Mucosa of rectum (tissue), 2 donors: ENCODE results near the gene RAP1A.
A peak's percentile ranks its signal among the peaks of the same experiment; 100 is the strongest.
"Not testable (repeated sequence)": the region's sequence is repeated elsewhere in the genome, so short reads cannot be mapped to it uniquely, and the experiment has no call there.

ENCODE experiments used
- H3K27ac ChIP-seq, 2 donors: one replicate each; pipeline ENCODE4 v1.7.0; 2013; ENCODE audit warnings: inconsistent platforms in 2 of 2, low read depth in 2 of 2, low read length in 2 of 2
- H3K27me3 ChIP-seq, 2 donors: one replicate each; pipeline ENCODE4 v1.7.0; 2013; ENCODE audit warnings: low read length in 2 of 2; ENCODE audit not compliant: control insufficient read depth in 2 of 2, insufficient read depth in 2 of 2
- H3K36me3 ChIP-seq, 2 donors: one replicate each; pipeline ENCODE4 v1.7.0; 2013; ENCODE audit warnings: low read length in 2 of 2; ENCODE audit not compliant: control insufficient read depth in 2 of 2, insufficient read depth in 2 of 2
- H3K4me1 ChIP-seq, 2 donors: one replicate each; pipeline ENCODE4 v1.7.0; 2013; ENCODE audit warnings: low read length in 2 of 2, mild to moderate bottlenecking in 1 of 2; ENCODE audit not compliant: control insufficient read depth in 2 of 2, insufficient read depth in 2 of 2
- H3K4me3 ChIP-seq, 2 donors: one replicate each; pipeline ENCODE4 v1.7.0; 2013; ENCODE audit warnings: low read length in 2 of 2
- H3K9ac ChIP-seq, 2 donors: one replicate each; pipeline ENCODE4 v1.7.0; 2013; ENCODE audit warnings: low read length in 2 of 2, low read depth in 1 of 2, mild to moderate bottlenecking in 1 of 2
- H3K9me3 ChIP-seq, 2 donors: one replicate each; pipeline ENCODE4 v1.7.0; 2013; ENCODE audit warnings: low read length in 2 of 2; ENCODE audit not compliant: control insufficient read depth in 2 of 2
- donor health status: healthy.
- donor health status: Normal muscosa, but diverticular disease.

The RAP1A gene

DNA sequence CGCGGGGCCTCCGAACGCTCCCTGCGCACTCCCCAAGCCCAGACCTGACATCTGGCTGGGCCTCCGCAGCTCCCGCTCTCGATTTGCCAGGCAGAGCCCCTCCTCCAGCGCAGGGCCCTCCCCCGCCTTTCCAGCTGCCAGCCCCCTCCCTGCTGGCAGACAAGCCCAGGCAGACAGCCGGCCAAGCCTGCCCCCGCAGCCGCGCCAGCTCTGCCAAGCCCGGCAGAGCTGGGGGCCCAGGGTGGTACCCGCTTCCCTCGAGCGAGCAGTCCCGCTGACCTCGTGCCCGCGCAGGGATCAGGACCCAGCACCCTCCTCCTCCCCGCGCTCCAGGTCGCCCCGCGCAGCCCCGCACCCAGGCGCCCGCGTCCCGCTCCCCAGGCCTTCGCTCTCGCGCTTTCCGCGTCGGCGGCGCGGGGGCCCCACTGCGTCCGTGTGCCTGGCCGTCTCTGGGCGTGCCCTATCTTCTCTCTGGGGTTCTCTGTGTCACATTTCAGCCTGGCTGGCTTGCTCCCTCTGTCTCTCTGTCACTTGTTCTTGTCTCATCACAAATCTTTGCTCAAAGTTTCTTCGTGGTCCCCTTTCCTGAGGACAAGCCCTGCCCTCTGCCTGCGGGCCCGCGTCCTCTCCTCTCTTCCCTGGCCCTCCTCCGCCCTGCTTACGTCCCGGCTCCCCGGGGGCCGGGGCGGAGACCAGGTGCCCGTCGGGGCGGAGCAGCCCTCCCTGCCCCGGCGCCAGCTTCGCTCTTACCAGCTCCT, 119.0 kb downstream of the RAP1A start:
- H3K27ac ChIP-seq = peak overlapping the region; percentile 70 to 86
- no peaks in the 10 kb centered on the region for H3K36me3 ChIP-seq
- peak overlapping the region; percentile 68 to 78 for H3K4me3 ChIP-seq
- H3K4me1 ChIP-seq = peaks cover 16 to 22% of the 10 kb centered on the region in 2 donors
- H3K9me3 ChIP-seq = no peaks in the 10 kb centered on the region
- H3K9ac ChIP-seq = peak overlapping the region; percentile 74 to 78
- peaks cover 8 to 12% of the 10 kb centered on the region in 2 donors for H3K27me3 ChIP-seq

DNA sequence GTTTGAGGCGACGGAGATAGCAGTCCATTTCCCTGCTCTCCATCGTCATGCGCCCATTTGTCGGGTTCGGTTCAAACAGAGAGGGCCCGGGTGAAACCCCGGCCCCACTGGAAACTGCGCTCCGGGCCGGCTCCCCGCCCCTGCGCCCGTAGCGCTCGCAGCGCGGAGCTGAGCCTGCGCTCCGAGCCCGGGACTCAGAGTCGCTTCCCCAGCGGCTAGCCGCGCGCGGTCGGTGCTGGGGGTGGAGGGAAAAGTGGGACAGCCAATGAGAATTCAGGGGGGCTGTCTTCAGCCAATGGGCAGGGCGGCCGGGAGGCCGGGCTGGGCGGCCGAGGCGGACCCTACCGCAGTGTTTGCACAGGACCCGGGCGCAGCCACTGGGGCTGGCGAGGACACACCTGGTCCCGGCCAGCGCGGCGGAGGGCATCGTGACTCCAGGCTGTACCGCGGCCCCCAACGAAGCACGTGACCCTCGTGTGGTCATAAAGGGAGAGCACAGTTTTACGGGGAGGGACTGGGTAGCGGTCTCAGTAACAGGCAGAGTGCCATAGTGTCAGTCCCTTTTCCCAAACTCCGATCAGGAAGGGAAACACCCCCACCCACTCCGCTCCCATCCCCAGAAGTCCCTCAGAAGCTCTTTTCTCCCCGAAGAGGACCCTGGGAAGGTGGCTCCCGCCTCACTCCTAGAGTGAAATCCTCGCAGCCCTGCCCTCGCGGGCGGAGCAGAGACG, 119.8 kb downstream of the RAP1A start, which contains the start of gene INKA2:
INKA2 (minus strand) TSS at position 202 of the 731 bp plus-strand sequence; CDS start at position 49, 153 bp downstream.
- H3K9ac ChIP-seq = peak within 1 kb of the TSS; percentile 74 to 78
- H3K4me3 ChIP-seq = peak within 1 kb of the TSS; percentile 68 to 78
- H3K36me3 ChIP-seq = no peaks in the 10 kb centered on the region
- H3K27ac ChIP-seq = peak within 1 kb of the TSS; percentile 70 to 86
- peaks cover 8 to 12% of the 10 kb centered on the region in 2 donors for H3K27me3 ChIP-seq
- no peaks in the 10 kb centered on the region for H3K9me3 ChIP-seq
- peaks cover 10 to 18% of the 10 kb centered on the region in 2 donors for H3K4me1 ChIP-seq

DNA sequence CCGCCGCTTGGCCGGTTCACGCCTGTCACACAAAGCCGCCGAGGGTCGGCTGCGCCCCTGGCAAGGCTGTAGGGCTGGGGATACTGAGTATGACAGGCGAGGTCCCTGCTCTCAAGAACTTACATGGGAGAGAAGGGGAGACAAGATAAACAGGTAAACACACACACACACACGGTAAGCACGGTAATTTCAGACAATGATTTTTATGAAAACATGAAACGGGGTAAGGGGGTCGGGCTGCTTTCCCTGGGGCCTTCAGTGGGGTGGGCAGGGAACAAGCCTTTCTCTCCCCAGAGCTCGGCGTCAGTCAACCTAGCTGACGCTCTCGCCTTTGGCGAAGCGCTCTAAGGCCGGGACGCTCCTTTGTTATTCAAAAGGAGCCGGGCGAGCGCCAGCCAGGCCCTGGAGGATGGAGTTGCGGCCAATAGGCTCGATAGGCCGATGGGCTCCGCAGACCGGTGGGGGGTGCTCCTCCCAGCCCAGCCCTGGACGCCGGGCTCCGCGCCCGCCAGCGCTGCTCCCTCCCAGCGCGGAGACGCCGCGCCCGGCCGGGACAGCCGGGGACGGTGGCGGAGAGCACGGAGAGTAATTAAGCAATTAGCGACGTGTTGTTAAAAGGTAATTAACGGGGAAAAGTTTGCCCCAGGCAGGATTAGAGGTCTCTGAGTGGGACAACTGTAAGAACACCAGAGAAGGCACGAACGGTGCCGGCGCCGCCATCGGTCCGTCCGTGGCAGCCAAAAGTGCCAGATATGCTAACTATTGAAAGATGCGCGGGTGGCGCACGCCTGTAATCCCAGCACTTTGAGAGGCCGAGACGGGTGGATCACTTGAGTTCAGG, 120.6 kb downstream of the RAP1A start:
- Histone ChIP-seq H3K4me1 (peaks cover 10 to 18% of the 10 kb centered on the region in 2 donors), H3K4me3 (peak overlapping the region; percentile 68 to 78), H3K36me3 (no peaks in the 10 kb centered on the region), H3K27ac (peak overlapping the region; percentile 70 to 86), H3K9me3 (no peaks in the 10 kb centered on the region), H3K27me3 (peaks cover 8 to 12% of the 10 kb centered on the region in 2 donors), H3K9ac (peak overlapping the region; percentile 48 to 74)

DNA sequence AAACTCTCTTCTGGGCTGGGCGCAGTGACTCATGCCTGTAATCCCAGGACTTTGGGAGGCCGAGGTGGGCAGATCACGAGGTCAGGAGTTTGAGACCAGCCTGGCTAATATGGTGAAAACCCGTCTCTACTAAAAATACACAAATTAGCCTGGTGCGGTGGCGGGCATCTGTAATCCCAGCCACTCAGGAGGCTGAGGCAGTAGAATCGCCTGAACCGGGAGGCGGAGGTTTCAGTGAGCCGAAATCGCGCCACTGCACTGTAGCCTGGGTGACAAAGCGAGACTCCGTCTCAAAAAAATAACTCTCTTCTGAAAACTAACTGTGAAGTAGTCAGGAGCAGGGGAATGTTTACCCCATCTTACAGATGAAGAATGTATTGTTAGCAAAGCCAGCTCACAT, 122.7 kb downstream of the RAP1A start:
- not testable (repeated sequence) for H3K27ac ChIP-seq, H3K9me3 ChIP-seq, H3K9ac ChIP-seq, H3K4me3 ChIP-seq, H3K36me3 ChIP-seq
- peaks cover 8 to 12% of the 10 kb centered on the region in 2 donors for H3K27me3 ChIP-seq
- peaks cover 10 to 14% of the 10 kb centered on the region in 2 donors for H3K4me1 ChIP-seq

DNA sequence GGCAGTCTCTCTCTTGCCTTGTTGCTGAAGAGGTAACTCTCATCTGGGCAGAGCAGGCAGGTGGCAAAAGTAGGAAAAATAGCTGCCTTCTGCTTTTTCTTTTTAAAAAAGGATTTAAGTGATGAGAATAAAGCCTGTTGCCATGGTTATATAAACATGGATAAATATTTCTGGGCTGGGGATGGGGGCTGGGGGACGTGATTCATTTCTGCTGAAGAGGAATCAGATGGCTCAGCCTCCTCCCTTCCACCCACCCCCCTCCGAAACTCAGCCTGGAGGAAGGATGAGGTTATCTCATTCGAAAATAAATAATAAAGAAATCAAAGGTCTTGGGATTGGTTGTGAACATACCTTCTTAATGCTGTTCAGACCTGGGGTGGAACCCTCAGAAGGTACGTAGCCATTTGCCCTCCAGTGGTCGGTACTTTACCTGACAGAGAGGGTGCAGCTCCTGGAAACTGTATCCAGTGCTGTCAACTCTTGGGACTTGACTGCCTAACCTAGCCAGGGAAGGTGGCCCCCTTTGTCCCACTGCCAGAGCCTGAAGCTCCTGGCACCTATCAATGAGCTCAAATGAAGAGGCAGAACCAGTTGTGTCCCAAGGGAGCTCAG, 123.5 kb downstream of the RAP1A start:
- peaks cover 7 to 8% of the 10 kb centered on the region in 2 donors for H3K27me3 ChIP-seq
- H3K4me3 ChIP-seq = no peak overlapping the region
- H3K4me1 ChIP-seq = peaks cover 6 to 9% of the 10 kb centered on the region in 2 donors
- no peak overlapping the region for H3K9ac ChIP-seq
- no peaks in the 10 kb centered on the region for H3K36me3 ChIP-seq
- no peak overlapping the region for H3K27ac ChIP-seq
- H3K9me3 ChIP-seq = no peaks in the 10 kb centered on the region

DNA sequence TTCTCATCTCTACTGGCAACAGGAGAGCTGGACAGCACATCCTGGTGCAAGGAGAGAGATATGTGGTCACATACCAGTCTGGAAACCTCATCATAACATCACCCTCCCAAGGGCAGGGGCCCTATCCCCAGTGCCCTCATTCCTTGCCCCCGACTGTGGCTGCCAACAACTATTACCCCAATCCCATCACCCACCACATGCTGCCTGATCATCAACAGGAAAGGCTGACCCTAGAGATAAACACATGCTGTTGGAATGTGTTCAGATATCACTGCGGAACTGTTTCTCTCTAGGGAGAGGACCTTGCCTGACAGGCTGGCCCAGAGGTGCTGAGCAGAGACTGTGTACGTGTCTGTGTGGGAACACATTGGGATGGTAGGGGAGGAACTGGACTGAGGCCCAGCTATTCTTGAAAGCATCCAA, 124.1 kb downstream of the RAP1A start:
- Histone ChIP-seq H3K4me3 (no peak overlapping the region), H3K4me1 (peaks cover 2 to 5% of the 10 kb centered on the region in 2 donors), H3K27me3 (peaks cover 7 to 8% of the 10 kb centered on the region in 2 donors), H3K9me3 (no peaks in the 10 kb centered on the region), H3K27ac (no peak overlapping the region), H3K36me3 (no peaks in the 10 kb centered on the region), H3K9ac (no peak overlapping the region)

DNA sequence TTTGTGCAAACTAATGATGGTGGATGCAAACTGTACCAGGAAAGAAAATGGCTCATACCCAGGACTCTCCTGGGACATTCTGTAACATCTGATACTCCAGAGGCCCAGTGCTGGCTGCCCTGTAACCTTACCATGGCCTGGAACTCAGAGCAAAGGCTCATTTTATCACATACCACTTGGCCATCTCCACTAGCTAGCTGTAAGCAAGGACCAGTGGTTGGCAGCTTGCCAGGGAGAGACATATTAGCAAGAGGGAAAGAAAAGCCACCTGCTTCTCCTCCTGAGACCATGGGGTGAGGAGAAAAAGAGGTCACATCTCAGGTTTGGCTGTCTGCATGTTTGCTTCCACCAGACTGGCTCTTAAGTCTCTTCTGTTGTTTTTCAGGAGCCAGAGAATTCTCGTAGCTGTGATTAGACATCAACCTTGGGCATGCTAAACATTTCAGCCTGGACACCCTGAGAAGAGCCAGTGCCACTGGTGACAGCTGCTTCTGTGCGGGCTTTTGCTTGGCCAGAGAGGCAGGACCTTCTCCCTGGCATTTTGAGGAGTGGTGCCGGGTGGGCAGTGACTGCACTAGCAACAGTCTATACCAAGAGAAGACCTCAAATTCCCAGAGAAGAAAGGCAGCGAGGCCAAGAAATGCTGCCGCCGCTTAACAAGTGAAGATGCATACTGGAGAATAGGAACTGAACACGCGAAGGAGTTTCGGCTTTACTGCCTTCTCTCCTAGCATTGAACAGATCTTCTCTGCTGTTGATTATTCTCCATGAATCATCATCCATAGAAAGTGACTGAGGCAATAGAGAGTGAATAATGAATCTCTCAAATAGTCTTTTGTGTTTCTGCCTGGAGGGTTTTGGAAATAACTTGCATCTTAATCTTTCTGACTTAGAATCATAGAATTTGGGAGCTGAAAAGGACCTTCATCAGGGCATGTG, 126.4 kb downstream of the RAP1A start:
- no peaks in the 10 kb centered on the region for H3K4me1 ChIP-seq
- no peak overlapping the region for H3K27ac ChIP-seq
- H3K36me3 ChIP-seq = no peaks in the 10 kb centered on the region
- H3K27me3 ChIP-seq = peaks cover 6 to 8% of the 10 kb centered on the region in 2 donors
- no peak overlapping the region for H3K4me3 ChIP-seq
- no peak overlapping the region for H3K9ac ChIP-seq
- H3K9me3 ChIP-seq = no peaks in the 10 kb centered on the region

DNA sequence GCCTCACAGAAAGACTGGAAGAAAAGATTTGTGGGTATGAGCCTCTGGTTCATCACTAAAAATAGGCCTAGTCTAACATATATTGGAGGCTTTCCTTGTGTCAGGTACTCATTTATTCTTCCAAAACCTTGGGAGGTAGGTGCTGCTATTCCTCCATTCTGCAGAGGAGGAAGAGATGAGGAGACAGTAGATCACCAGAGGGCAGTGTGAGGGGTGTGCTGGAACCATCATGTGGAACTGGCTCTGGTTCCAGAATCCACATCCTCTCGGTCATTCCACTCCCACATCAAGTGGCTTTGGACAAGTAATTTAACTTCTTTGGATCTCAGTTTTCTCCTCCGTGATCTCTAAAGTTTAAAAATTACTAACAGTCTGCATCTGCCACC, 127.0 kb downstream of the RAP1A start:
- Histone ChIP-seq H3K4me3 (no peak overlapping the region), H3K27ac (no peak overlapping the region), H3K27me3 (peaks cover 0 to 3% of the 10 kb centered on the region in 2 donors)

DNA sequence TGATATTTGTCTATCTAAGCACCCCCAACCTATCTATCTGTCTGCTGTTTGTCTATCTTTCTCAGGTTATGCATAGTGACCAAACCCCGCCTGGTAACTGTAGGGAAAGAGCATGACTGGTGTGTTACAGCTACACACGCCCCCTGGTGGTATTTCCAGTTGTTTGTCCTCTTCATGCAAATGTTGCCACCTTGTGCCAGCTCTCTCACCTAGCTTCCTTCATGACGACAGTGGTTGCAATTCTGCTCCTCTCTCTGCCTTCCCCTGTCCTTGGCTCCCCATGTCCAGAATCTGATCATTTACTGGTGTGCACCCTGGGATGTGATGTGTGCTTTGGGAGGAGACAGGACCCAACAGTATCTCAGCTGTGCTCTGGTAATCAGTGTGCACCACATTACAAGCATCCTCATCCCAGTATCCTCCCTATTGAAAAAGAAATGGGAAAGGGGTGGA, 127.7 kb downstream of the RAP1A start:
- Histone ChIP-seq H3K36me3 (no peaks in the 10 kb centered on the region), H3K4me1 (no peaks in the 10 kb centered on the region), H3K9ac (no peak overlapping the region), H3K9me3 (no peaks in the 10 kb centered on the region), H3K27me3 (no peaks in the 10 kb centered on the region), H3K4me3 (no peak overlapping the region), H3K27ac (no peak overlapping the region)

More for the DNA sequence above, 127.0 kb downstream of the RAP1A start:
- H3K9ac ChIP-seq = no peak overlapping the region
- H3K9me3 ChIP-seq = no peaks in the 10 kb centered on the region
- no peaks in the 10 kb centered on the region for H3K4me1 ChIP-seq
- no peaks in the 10 kb centered on the region for H3K36me3 ChIP-seq
